Osteoblast (primary cell): ENCODE results near the gene CCDC7. TPM values are rescaled to one million over a fixed set of nuclear protein-coding genes. Genes with fewer than 3 reads are reported as not detected.
"Not testable (repeated sequence)": the region's sequence is repeated elsewhere in the genome, so short reads cannot be mapped to it uniquely, and the experiment has no call there.

Source experiments
- DNase-seq: peaks from one replicate; pipeline ENCODE4 v3.0.0; 2011; ENCODE audit warnings: low spot score, mixed read lengths; ENCODE audit not compliant: insufficient read length; ENCODE audit errors: missing footprints
- H2AFZ ChIP-seq: 2 replicates; pipeline ENCODE4 v1.6.0; 2011; ENCODE audit warnings: mild to moderate bottlenecking, low read length
- H3K27ac ChIP-seq: 2 replicates; pipeline ENCODE4 v1.5.1; 2011; ENCODE audit warnings: mild to moderate bottlenecking, low read depth, low read length, moderate library complexity
- H3K27me3 ChIP-seq: 2 replicates; pipeline ENCODE4 v1.6.0; 2012; ENCODE audit warnings: mild to moderate bottlenecking, control low read depth, inconsistent platforms, low read length, moderate library complexity; ENCODE audit not compliant: insufficient read depth
- H3K36me3 ChIP-seq: 2 replicates; pipeline ENCODE4 v1.5.1; 2011; ENCODE audit warnings: mild to moderate bottlenecking, low read length, control low read depth, moderate library complexity; ENCODE audit not compliant: insufficient read depth
- H3K4me1 ChIP-seq: 2 replicates; pipeline ENCODE4 v1.5.1; 2011; ENCODE audit warnings: mild to moderate bottlenecking, low read length, control low read depth, moderate library complexity; ENCODE audit not compliant: insufficient read depth
- H3K4me2 ChIP-seq: 2 replicates; pipeline ENCODE4 v1.6.0; 2011; ENCODE audit warnings: mild to moderate bottlenecking, low read length; ENCODE audit not compliant: insufficient read depth
- H3K4me3 ChIP-seq: fragments of 200-600 bp; sonication (generic); 3 replicates; pipeline ENCODE4 v1.5.1; 2012; ENCODE audit warnings: mild to moderate bottlenecking, low read length, inconsistent platforms; ENCODE audit not compliant: insufficient read depth
- H3K79me2 ChIP-seq: 2 replicates; pipeline ENCODE4 v1.6.0; 2012; ENCODE audit warnings: mild to moderate bottlenecking, low read length, control low read depth, inconsistent platforms; ENCODE audit not compliant: insufficient read depth
- H3K9me3 ChIP-seq: 2 replicates; pipeline ENCODE4 v1.5.1; 2011; ENCODE audit warnings: low read depth, low read length, control low read depth
- H4K20me1 ChIP-seq: 2 replicates; pipeline ENCODE4 v1.6.0; 2012; ENCODE audit warnings: mild to moderate bottlenecking, low read length, control low read depth; ENCODE audit not compliant: insufficient read depth
- CTCF ChIP-seq: IDR thresholded peaks from 2 replicates; pipeline ENCODE4 v1.5.1; 2011; ENCODE audit warnings: mild to moderate bottlenecking, low read depth, low read length, moderate library complexity; ENCODE audit errors: extremely low read depth
- total RNA-seq: library from RNA; depleted of rRNA; stranded (reverse); fragments of >200 nt; gene quantifications from 2 replicates; pipeline ENCODE4 v1.2.3, GENCODE V29; 2012

Gene CCDC7
- total RNA-seq, 1 donor = 22.4 TPM

GRCh38 chr10:32788359-32788758 is 342.4 kb downstream of the CCDC7 start:
- DNase-seq = no peak

GRCh38 chr10:32790483-32790882 is 344.5 kb downstream of the CCDC7 start:
- Histone ChIP-seq H4K20me1 (no peaks in the 10 kb centered on the region), H2AFZ (no peak overlapping the region), H3K9me3 (no peaks in the 10 kb centered on the region), H3K79me2 (no peaks in the 10 kb centered on the region), H3K4me3 (no peak overlapping the region), H3K4me2 (no peak overlapping the region), H3K36me3 (no peaks in the 10 kb centered on the region), H3K27me3 (no peaks in the 10 kb centered on the region), H3K4me1 (peaks cover 2% of the 10 kb centered on the region), H3K27ac (no peak overlapping the region)
- DNase-seq = peak; percentile 42
- TF ChIP-seq CTCF = no peak

More at GRCh38 chr10:32788359-32788758, 342.4 kb downstream of the CCDC7 start:
- Histone ChIP-seq H3K4me2 (no peak overlapping the region), H3K4me1 (peaks cover 2% of the 10 kb centered on the region), H3K27ac (no peak overlapping the region), H4K20me1 (no peaks in the 10 kb centered on the region), H3K9me3 (no peaks in the 10 kb centered on the region), H3K36me3 (no peaks in the 10 kb centered on the region), H3K79me2 (no peaks in the 10 kb centered on the region), H2AFZ (no peak overlapping the region), H3K4me3 (no peak overlapping the region), H3K27me3 (no peaks in the 10 kb centered on the region)
- no peak for TF ChIP-seq CTCF

GRCh38 chr10:32793033-32793432 is 347.1 kb downstream of the CCDC7 start:
- Histone ChIP-seq H2AFZ (no peak overlapping the region), H3K4me2 (no peak overlapping the region), H3K9me3 (no peaks in the 10 kb centered on the region), H3K79me2 (no peaks in the 10 kb centered on the region), H3K4me1 (peaks cover 2% of the 10 kb centered on the region), H3K27ac (no peak overlapping the region), H3K4me3 (no peak overlapping the region), H3K27me3 (no peaks in the 10 kb centered on the region), H3K36me3 (no peaks in the 10 kb centered on the region), H4K20me1 (no peaks in the 10 kb centered on the region)
- TF ChIP-seq CTCF = no peak
- no peak for DNase-seq

- Histone ChIP-seq H3K79me2 (no peaks in the 10 kb centered on the region), H3K27ac (no peak overlapping the region), H4K20me1 (no peaks in the 10 kb centered on the region), H3K4me2 (no peak overlapping the region), H3K36me3 (no peaks in the 10 kb centered on the region), H3K9me3 (no peaks in the 10 kb centered on the region), H2AFZ (no peak overlapping the region), H3K4me3 (no peak overlapping the region), H3K27me3 (no peaks in the 10 kb centered on the region), H3K4me1 (no peaks in the 10 kb centered on the region)
- no peak for DNase-seq
- TF ChIP-seq CTCF = peak; percentile 65
Observed at GRCh38 chr10:32795598-32796183, 349.8 kb downstream of the CCDC7 start.

GRCh38 chr10:32797393-32797792 is 351.5 kb downstream of the CCDC7 start:
- H3K79me2 ChIP-seq, H3K27me3 ChIP-seq, H3K4me2 ChIP-seq: not testable (repeated sequence)

More at GRCh38 chr10:32797393-32797792, 351.5 kb downstream of the CCDC7 start:
- H3K36me3 ChIP-seq, H3K4me1 ChIP-seq, DNase-seq, H4K20me1 ChIP-seq, H3K9me3 ChIP-seq, H3K4me3 ChIP-seq, H2AFZ ChIP-seq, H3K27ac ChIP-seq: not testable (repeated sequence)
